GM21717 (cell line): ENCODE measurements around the gene SNAP47.
A peak's percentile ranks its signal among the peaks of the same experiment; 100 is the strongest.

Experiments
- ATAC-seq: cut with Tn5 transposase; IDR thresholded peaks from one replicate; pipeline ENCODE4 v1.9.1; 2021; ENCODE audit warnings: mild to moderate bottlenecking, moderate library complexity; ENCODE audit not compliant: unreplicated experiment

Gene SNAP47

DNA sequence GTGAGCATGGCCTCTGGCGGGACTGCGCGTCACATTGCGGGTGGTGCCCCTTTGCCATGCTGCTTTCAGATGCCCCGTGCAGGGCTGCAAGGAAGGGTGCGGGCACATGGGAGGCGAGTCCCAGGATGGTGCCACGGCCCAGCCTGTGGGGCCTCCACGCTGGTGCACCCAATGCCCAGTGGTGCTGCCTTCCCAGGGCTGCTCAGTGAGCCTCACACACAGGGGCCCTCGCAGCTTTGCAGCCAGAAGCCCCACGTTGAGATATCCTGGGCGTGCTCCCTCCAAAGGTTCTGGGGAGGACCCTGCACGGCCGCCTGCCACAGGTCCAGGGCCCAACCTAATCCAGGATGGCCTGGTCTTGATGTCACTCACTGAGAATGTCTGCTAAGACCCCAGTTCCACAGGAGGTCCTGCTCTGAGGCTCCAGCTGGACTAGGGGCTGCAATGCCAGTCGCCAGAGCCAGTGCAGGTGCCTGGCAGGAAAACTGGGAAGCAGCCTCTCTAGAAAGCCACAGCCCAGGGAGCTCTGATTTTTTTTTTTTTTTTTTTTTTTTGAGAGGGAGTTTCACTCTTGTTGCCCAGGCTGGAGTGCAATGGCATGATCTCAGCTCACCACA lies 46.2 kb downstream of the SNAP47 start:
- ATAC-seq = no peak

DNA sequence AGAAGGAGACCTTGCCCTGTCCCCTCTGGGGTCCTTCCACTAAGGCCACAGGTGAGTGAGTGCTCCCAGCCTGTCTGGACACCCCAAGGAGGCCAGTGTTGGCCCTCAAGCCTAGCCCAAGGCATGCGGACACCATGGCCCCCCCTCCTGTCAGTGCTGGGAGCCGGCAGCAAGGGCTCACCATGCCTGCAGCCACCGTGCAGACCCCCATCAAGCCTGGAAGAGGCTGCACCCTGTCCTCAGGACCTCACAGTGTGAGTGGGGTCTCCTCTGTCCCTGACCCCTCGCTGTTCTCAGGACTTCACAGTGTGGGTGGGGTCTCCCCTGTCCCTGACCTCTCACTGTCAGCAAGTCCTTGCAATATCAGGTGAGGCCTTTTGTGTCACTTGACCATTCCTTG lies 47.0 kb downstream of the SNAP47 start:
- ATAC-seq = no peak

DNA sequence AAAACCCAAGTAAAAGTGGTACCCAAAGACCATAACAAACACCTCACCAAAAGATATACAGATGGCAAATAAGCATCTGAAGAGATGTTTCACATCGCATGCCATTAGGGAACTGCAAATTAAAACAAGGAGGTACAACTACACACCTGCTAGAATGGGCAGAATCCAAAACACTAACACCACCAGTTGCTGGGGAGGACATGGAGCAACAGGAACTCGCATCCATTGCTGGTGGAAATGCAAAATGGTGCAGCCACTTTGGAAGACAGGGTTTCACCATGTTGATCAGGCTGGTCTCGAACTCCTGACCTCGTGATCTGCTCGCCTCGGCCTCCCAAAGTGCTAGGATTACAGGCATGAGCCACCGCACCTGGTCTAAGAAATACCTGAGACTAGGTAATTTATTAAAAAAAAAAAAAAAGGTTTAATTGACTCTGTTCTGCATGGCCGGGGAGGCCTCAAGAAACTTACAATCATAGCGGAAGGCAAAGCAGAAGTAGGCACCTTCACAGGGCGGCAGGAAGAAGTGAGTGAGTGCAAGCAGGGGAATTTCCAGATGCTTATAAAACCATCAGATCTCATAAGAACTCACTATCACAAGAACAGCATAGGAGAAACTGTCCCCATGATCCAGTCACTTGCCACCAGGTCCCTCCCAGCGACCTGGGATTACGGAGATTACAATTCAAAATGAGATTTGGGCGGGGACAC lies 50.0 kb downstream of the SNAP47 start:
- no peak for ATAC-seq

DNA sequence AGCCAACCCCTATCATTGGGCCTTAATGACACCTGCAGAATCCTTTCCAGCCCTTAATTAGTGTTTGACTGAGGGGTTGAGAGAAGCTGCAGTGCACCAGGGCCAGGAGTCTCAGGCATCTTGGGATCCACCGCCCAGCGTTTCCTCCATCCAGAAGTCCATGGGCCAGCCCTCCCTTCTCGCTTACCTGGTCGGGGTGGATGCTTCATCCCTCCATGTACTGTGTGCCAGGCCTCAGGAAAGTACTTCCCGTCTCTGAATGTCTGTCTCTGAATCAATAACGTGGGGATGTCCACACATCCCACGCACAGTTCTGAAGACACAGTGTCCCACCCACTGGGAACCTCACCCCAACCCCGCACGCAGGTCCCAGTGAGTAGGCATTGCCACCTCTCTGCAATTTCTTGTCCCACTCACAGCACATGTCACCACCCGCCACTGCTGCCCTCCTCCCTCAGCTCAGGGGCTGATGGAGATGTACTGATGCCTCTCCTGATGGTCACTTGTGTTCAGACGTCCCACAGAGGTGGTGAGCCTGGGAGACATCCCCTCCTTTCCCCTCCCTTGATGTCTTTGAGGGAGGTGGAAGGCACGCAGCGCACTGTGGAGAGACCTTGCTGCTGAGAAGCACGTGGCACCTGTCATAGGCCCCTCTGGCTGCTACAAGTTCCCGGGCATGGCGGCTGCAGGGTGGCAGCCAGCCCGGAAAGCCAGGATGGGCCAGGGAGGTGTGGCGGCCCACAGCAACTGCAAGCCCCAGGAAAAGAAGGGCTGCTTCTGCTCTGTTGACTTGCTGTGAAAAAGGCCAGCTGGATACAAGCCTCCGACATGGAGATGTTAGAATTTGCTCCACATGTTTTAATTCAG lies 50.8 kb downstream of the SNAP47 start:
- no peak for ATAC-seq

DNA sequence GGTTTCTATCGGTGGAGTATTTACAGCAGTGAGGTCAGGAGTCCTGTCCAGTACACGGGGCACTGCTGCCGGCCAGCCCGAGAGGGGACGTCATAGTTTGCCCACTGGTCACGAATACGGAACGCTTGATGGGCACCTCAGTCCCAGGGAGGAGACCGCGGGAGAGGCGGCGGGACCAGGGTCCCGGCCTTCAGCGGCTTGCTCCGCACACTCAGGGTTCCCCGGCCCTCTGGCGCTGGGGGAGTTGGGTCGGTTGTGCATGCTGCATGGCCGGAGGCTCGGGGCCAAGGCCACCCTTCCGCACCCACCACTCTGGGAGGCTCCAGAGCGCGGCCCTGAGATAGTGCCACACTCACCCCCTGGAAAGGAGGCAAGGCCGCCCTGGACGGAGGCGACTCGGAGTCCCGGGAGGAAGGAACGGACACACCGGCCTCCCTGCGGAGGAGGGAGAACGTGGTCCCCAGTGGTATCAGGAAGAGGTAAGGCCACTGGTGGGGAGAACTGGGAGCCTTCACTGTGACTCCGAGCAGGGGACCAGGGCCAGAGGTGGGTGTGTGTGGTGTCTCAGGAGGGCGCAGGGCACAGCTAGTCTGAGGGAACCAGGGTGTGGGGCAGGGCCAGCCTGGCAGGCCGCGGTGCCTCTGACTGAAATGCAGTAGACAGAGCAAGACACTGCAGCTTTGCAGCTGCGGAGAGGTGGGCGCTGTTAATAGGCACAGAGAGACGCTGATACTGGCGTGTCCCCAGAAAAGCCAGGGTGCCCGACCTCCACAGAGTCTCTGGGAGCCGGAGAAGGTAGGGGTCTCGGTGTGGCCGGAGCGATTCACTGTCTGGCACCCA lies 51.7 kb downstream of the SNAP47 start:
- ATAC-seq = peak; percentile 0

DNA sequence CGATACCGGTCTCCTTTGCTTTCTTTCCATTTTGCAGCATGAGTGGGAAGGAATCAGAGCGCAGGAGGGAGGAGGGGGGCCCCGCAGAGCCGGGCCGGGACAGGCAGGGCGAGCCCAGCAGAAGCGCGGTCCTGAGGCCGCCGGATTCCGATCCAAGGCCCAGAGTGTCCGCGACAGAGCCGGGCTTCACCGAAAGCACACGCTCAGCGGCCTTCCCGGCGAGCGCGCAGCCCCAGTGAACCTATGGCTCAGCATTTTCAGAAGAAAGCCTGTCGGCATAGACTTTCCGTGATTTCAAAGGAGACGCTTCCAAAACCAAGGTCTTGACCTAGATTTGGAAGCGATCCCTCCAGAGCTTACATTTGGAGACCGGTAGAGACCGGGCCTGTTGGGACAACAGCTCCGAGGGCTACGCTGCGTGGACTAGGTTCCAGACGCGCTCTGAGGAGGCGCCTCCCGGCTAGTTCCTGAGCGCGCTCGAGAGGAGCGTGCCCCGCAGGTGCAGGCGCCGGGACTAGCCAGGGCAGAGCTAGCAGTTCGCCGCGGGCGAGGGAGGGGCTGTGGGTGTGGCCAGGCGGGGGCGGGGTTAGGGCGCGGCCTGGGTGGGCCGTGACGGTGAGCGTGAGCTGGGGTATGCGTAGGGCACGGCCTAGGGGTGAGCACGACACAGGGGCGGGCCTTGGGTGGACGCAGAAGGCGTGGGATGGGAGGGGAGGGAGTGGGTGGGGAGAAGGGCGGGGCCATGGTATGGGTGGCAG lies 52.5 kb downstream of the SNAP47 start:
- ATAC-seq = peak; percentile 93

DNA sequence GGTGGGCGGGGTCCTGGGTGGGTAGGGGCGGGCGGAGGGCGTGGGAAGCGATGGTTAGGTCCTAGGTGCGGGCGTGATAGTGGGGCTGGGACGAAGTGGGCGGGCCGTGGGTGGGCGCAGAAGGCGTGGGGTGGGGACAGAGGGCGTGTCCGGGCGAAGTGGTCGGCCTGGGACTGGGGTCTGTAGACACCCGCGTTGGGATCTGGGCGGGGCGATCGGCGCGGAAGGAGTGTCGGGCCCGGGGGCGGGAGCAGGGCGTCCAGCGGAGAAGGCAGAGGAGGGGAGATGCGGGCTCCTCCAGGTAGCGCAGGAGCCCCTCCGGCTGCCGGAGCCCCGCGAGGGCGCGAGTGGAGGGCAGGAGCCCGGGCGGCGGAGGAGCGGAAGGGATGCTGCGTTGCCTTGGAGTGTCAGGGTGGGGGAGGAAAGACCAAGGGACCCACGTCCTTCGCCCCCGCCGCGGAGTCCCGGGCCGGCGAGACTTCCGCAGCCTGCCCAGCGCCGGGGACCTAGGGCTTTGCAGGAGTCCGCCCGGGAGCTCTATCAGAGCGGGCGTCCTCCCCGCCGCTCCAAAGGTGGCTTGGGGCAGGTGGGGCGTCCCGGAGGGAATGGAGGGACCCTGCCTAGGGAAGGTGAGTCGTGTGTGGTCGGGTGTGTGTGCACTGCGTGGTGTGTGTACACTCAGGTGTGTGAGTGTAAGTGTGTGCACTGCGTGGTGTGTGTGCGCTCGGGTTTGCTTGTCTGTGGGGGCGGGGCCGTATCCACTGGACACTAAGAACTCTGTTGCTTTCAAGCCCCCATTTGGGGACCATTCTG lies 53.2 kb downstream of the SNAP47 start:
- ATAC-seq = peak; percentile 65

DNA sequence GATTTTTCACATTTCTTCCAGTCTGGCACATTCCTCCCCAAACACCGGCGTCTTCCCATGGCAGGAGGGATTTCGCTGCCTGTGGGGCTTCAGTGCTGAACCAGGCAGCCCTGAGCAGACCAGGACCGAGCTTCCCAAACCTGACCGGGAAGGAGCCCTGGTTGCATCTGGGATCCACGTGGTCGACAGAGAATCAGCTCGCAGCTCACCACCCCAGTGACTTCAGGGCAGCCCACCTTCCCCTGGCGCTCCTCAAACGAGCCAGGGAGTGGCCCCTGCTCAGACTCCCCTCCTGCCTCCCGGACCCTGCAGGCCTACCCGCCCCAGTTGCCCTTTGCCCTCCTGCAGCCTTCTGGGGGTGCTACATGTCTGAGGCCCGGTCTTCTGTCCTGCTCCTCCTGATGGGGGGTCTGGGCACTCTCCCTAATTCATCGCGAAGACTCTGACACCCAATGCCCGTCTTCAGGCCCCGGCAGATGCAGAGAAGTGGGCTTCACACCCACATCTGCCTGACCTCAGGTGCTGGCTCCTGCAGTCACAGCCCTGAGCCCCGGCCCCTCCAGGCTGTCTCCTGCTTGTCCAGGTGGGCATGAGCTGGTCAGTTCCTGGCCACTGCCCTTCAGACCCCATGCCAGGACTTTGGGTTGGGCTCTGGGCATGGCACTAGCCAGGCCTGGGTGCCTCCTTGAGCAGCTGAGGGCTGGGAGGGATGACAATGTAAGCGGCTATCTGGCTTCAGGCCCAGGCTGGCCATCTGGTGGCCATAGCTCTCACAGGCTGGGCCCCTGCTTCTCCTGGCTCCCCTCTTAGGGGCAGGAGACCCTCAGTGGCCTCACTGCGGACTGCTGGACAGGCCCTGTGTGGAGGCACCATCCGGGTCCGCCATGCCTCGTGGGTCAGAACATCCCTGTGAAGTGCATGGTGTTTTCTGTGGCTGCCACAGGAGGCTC lies 54.1 kb downstream of the SNAP47 start:
- no peak for ATAC-seq

DNA sequence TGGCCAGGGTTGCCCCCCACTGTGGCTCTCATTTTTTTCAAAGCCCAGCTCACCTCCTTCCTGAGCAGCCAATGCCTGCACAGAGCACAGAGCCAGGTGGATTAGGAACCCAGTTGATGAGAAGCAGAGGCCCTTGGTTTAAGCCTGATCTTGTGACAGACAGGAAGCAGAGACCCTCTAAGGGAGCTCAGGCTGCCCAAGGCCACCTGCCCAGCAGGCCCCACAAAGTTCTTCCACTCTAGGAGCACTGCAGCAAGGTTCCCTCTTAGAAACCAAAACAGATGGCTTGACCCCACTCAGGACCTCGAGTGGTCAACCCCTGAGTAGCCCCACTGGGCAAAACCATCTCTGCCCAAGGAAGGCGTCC lies 54.8 kb downstream of the SNAP47 start:
- no peak for ATAC-seq

DNA sequence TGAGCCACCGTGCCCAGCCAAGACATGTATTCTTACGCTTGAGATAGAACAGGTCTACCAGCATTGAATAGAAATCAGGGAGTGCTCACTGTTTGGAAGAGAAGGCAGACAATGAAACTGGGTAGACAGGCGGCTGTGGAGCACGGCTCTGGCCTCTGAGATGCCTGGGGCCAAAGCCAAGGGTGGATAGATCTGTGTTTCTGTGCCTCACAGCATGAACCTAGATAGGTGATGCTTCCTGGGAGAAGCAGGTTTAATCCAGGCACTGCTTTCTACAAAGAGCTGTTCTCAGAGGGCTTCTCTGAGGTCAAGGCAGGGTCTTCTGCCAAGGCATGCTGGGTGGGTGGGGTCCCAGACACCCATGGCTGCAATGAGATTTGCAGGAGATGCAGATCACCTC lies 55.6 kb downstream of the SNAP47 start:
- ATAC-seq = no peak

DNA sequence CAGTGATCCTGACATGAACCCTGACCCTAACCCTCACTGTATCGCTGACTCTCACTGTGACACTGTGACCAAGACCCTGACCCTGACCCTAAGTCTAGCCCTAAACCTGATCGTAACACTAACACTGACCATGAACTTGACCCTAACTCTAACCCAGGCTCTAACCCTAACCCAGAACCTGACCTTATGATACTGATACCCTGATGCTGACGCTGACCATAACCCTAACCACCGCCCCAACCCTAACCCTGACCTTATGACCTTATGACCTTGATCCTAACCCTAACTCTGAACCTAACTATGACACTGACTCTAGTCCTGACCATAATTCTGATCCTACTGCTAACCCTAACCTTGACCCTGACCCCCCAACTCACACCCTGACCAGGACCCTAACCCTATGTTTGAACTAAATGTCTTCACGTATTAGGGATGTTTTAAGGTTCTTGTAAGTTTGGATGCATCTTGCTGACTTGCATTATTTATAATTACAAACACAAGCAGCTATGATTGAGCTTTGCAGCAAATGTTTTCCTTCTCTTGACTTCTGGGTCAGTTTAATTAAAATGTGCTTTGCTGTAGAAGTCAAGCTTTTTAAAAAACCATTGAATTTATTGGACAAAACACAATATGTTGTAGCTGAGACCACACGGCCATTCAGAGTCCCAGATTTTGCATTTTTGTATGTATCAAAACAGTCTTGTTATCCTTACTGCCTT lies 56.3 kb downstream of the SNAP47 start:
- no peak for ATAC-seq

DNA sequence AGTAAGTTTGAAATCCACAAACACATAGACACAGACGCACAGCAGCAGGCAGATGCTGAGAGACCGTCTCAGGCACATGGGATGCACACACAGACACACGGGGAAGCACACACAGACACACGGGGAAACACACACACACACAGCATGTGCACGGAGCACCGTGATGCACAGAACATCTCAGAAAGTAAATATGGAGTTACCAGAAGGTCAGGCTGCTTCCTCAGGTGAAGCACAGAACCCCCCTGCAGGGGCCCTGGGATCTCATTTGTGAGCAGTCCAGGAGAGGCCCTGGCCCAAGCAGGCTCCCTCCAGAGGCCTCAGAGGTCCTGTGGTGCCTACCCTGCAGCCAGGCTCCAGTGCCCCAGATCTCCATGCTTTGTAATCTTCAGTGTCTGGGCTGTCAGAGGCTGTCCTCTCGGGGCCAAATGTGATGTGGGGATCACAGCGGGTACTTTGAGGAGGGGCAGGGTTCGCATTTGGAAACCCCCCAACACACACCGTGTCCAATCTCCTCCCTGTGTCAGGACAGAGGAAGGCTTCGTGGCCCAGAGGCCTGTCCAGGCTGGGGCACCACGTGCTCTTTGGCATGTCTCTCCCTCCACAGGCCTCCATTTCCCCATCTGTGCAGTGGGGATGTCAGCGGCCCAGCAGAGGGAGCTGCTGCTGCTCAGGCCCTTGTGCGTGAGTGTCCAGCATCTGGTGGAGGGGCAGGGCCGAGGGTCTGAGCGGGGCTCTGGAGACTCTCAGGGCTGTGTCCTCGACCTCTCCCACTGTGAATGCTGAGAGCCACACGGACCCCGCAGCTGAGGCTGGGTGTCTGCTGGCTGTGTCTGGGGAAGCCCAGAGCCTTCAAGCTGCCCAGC lies 57.2 kb downstream of the SNAP47 start:
- no peak for ATAC-seq

DNA sequence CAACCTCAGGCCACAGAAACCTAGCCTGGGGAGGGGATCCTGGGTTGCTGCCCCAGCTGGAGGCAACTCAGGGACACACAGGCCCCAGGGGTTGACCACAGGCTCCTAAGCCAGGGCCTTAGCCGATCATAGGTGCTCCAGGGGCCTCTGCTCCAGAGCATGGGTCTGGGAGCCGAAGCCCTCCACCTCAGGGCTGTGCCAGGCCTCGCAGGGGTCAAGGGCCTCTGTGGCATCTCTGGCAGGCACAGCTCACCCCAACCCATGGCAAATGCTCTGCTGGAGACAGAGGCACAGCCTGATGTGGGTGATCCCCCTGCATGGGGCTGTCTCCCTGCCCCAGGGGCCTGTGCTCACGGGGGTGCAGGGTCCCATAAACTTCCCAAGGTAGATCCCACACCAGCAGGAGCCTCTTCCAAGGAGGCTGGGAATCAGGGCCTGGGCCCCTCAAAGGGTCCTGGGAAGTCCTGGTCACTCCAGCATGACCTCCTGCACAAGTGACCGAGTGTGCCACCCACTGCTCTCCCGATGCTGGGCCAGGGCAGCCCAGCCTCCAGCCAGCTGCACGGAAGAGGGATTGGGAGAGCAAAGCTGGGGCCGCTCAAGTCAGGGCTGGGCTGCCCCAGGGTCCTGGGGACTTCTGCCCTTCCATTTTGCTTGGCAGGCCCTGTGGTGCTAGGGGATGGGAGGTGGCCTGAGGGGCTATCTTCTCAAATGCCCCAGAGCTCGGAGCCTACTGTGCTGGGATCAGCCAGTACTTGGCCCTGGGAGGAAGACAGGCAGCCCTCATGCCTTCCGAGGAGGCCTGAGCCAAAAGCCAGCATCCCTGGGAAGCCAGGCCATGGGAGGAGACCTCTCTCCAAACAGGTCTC lies 58.1 kb downstream of the SNAP47 start:
- no peak for ATAC-seq

DNA sequence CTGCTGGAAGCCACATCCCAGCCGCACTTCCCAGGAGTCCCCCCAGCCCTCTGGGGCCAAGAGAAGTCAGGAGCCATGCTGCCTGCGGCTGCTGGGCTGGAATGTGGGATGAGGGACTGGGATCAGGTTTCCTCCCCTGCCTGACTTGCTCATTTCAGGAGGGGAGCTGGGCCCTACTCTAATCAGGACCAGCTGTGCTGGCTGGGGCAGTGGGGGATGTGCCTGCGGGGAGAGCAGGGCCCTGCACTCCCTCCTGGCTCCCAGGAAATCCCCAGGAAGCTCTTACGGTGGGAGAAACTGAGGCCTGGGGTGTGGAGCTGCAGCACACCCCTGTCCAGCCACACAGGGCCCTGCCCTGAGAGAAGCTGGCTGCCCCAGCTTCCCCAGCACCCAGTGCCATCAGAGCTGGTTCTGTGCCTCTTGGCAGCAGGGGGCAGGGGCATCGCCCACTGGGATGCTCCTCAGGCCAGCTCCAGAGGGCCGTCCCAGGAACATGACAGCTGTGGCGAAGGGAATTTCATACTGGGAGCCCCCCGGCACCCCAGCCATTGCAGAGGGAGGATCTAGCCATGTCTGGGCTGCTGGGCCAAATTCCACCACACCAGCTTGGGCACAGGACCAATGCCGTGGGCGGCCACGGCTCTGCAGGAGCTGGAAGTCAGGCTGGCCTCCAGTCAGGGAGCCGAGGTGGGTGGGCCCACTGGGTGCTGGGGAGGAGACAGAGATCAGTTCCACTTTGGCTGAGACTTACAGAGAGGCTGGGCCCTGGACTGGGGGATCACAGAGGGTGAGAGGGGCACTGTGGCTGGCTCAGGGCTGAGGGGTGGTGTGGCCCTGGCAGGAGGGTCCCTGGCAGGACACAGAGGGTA lies 58.9 kb downstream of the SNAP47 start:
- ATAC-seq = no peak

DNA sequence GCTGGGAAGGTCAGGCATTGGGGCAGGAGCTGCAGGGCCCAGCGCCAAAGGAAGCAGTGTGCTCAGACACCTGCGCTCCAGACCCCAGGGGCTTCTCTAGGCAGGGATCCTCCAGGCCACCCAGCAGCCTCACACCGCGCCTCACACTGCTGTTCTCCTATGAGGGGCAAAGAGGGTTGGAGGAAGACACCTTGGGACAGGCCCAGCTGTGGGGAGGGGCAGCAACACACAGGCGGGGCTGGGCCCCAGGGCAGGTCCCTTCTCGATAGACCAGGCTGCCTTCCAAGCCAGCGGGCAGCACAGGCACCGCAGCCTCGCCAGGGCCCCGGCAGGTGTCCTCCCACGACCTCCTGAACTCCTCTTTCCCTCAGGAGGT lies 59.6 kb downstream of the SNAP47 start:
- ATAC-seq = no peak
